CD14-positive monocyte (primary cell): Measurements from ENCODE around the gene ADAMTS3. TPM values are rescaled to one million over a fixed set of nuclear protein-coding genes. Genes with fewer than 3 reads are reported as not detected.

Source experiments
- DNase-seq, 3 donors: peaks; one replicate each; pipeline ENCODE4 v3.0.0-alpha.2; 2011 to 2022
- H2AFZ ChIP-seq: 2 replicates; pipeline ENCODE4 v1.6.0; 2012; ENCODE audit warnings: mild to moderate bottlenecking, low read depth, low read length, inconsistent platforms; ENCODE audit not compliant: insufficient read depth, poor library complexity, severe bottlenecking
- H3K27ac ChIP-seq, 2 donors: 1 replicate in 1 of 2; 2 replicates in 1 of 2; pipeline ENCODE4 v1.5.1; 2012 to 2013; ENCODE audit warnings: low read length in 2 of 2, control low read depth in 1 of 2, inconsistent platforms in 1 of 2, low read depth in 1 of 2, mild to moderate bottlenecking in 1 of 2
- H3K27me3 ChIP-seq, 2 donors: one replicate each; pipeline versions ENCODE4 v1.6.0 to v1.6.1; 2011 to 2013; ENCODE audit warnings: low read length in 2 of 2; ENCODE audit not compliant: control insufficient read depth in 2 of 2, insufficient read depth in 2 of 2
- H3K36me3 ChIP-seq, 2 donors: replicated peaks in 1 of 2; 1 replicate in 1 of 2; 2 replicates in 1 of 2; pipeline versions ENCODE4 v1.5.1 to v1.6.1; 2012 to 2013; ENCODE audit warnings: low read length in 2 of 2, control low read depth in 1 of 2, inconsistent platforms in 1 of 2, mild to moderate bottlenecking in 1 of 2; ENCODE audit not compliant: insufficient read depth in 2 of 2, control insufficient read depth in 1 of 2
- H3K4me1 ChIP-seq, 2 donors: 1 replicate in 1 of 2; 2 replicates in 1 of 2; pipeline versions ENCODE4 v1.5.1 to v1.6.1; 2012 to 2013; ENCODE audit warnings: low read length in 2 of 2, control low read depth in 1 of 2, inconsistent platforms in 1 of 2, mild to moderate bottlenecking in 1 of 2, moderate library complexity in 1 of 2; ENCODE audit not compliant: insufficient read depth in 2 of 2, control insufficient read depth in 1 of 2
- H3K4me2 ChIP-seq: replicated peaks from 2 replicates; pipeline ENCODE3; 2012; ENCODE audit warnings: low read length, moderate library complexity, mild to moderate bottlenecking; ENCODE audit not compliant: poor library complexity, severe bottlenecking; ENCODE audit errors: extremely low read depth
- H3K4me3 ChIP-seq, 3 experiments: fragments of 200-600 bp in 1 of 3; sonication (generic) in 1 of 3; replicated peaks in 1 of 3; 1 replicate in 2 of 3; 2 replicates in 1 of 3; pipeline ENCODE4 v1.5.1; 2011 to 2013; ENCODE audit warnings: low read length in 3 of 3, mild to moderate bottlenecking in 3 of 3, control low read depth in 2 of 3, low read depth in 2 of 3, inconsistent platforms in 1 of 3, moderate library complexity in 1 of 3
- H3K79me2 ChIP-seq: 2 replicates; pipeline ENCODE4 v1.6.0; 2012; ENCODE audit warnings: mild to moderate bottlenecking, control low read depth, inconsistent platforms, low read length, moderate library complexity; ENCODE audit not compliant: insufficient read depth
- H3K9ac ChIP-seq: 2 replicates; pipeline ENCODE4 v1.6.0; 2017; ENCODE audit warnings: low read length, mild to moderate bottlenecking; ENCODE audit not compliant: insufficient read depth, poor library complexity, severe bottlenecking
- H3K9me3 ChIP-seq, 2 donors: replicated peaks in 1 of 2; 1 replicate in 1 of 2; 2 replicates in 1 of 2; pipeline versions ENCODE4 v1.5.1 to v1.6.1; 2012 to 2013; ENCODE audit warnings: low read length in 2 of 2, control low read depth in 1 of 2; ENCODE audit not compliant: control insufficient read depth in 1 of 2, insufficient read depth in 1 of 2
- H4K20me1 ChIP-seq: 2 replicates; pipeline ENCODE4 v1.6.0; 2012; ENCODE audit warnings: mild to moderate bottlenecking, low read length, control low read depth, moderate library complexity; ENCODE audit not compliant: insufficient read depth
- H3K27ac Mint-ChIP-seq, 7 donors: one replicate each; pipeline ENCODE4 v1.8.0; 2020; ENCODE audit warnings: mild to moderate bottlenecking in 7 of 7, mixed read lengths in 7 of 7, moderate library complexity in 6 of 7, inconsistent platforms in 2 of 7
- H3K27me3 Mint-ChIP-seq, 3 donors: one replicate each; pipeline ENCODE4 v1.8.0; 2021 to 2022; ENCODE audit warnings: low read depth in 3 of 3, mild to moderate bottlenecking in 3 of 3, mixed read lengths in 3 of 3, moderate library complexity in 3 of 3, inconsistent platforms in 1 of 3
- H3K36me3 Mint-ChIP-seq, 2 donors: one replicate each; pipeline ENCODE4 v1.8.0; 2020; ENCODE audit warnings: mixed read lengths in 2 of 2, inconsistent platforms in 1 of 2, mild to moderate bottlenecking in 1 of 2
- H3K4me1 Mint-ChIP-seq: one replicate; pipeline ENCODE4 v1.8.0; 2020; ENCODE audit warnings: mild to moderate bottlenecking, mixed read lengths
- H3K4me3 Mint-ChIP-seq, 2 donors: one replicate each; pipeline ENCODE4 v1.8.0; 2020; ENCODE audit warnings: mild to moderate bottlenecking in 2 of 2, mixed read lengths in 2 of 2, moderate library complexity in 1 of 2
- H3K9me3 Mint-ChIP-seq, 7 donors: one replicate each; pipeline ENCODE4 v1.8.0; 2020 to 2022; ENCODE audit warnings: mixed read lengths in 7 of 7, mild to moderate bottlenecking in 6 of 7, moderate library complexity in 6 of 7, inconsistent platforms in 2 of 7
- CTCF ChIP-seq: fragments of 200-600 bp; IDR thresholded peaks from one replicate; pipeline ENCODE4 v1.8.0; 2022; ENCODE audit warnings: antibody characterized with exemption, mild to moderate bottlenecking
- WGBS: methylation state at CpG from one replicate; pipeline ENCODE4 v1.1.5; 2013; ENCODE audit warnings: missing lambda C conversion rate; ENCODE audit not compliant: insufficient coverage; 5-methylcytosine and 5-hydroxymethylcytosine counted together
- intact Hi-C, 2 donors: fragments of 100-400 bp; cut with micrococcal nuclease; formaldehyde crosslinking; loops; one replicate each; pipeline versions ENCODE4 v1.15.0 to v1.15.1; 2023
- polyA plus RNA-seq, 3 donors: library from polyadenylated mRNA; depleted of rRNA in 1 of 3; unstranded in 2 of 3; stranded (reverse) in 1 of 3; fragments of 300-500 nt in 2 of 3; fragments of >200 nt in 1 of 3; fragmentation: Illumina TruSeq in 2 of 3; gene quantifications; 1 replicate in 2 of 3; 2 replicates in 1 of 3; pipeline ENCODE4 v1.2.3, GENCODE V29; 2012 to 2021

ADAMTS3 gene
- polyA plus RNA-seq, 3 donors = not detected

- Histone ChIP-seq H4K20me1 (no peaks in the 10 kb centered on the region), H3K9ac (no peak overlapping the region), H3K79me2 (no peaks in the 10 kb centered on the region), H3K27me3 (no peaks in the 10 kb centered on the region), H3K9me3 (no peaks in the 10 kb centered on the region), H3K36me3 (no peaks in the 10 kb centered on the region), H2AFZ (no peak overlapping the region), H3K4me2 (no peak overlapping the region), H3K4me3 (no peak overlapping the region), H3K27ac (no peak overlapping the region), H3K4me1 (no peaks in the 10 kb centered on the region)
- WGBS = 0% methylated on average over 2 of the region's 4 CpGs
- intact Hi-C loops = no loop called here
- no peak for DNase-seq
- Mint-ChIP-seq H3K27me3 (peaks cover 2 to 5% (median 2%) of the 10 kb centered on the region in 3 donors), H3K27ac (no peak overlapping the region), H3K36me3 (no peaks in the 10 kb centered on the region), H3K4me3 (no peak overlapping the region), H3K9me3 (peaks cover 0 to 2% (median 0%) of the 10 kb centered on the region in 7 donors), H3K4me1 (peaks cover 4% of the 10 kb centered on the region)
- TF ChIP-seq CTCF = no peak
Measured at GRCh38 chr4:72319601-72320021, 249.4 kb downstream of the ADAMTS3 start.

- Histone ChIP-seq H3K4me3 (no peak overlapping the region), H2AFZ (no peak overlapping the region), H3K79me2 (no peaks in the 10 kb centered on the region), H3K9me3 (no peaks in the 10 kb centered on the region), H3K9ac (no peak overlapping the region), H3K4me2 (no peak overlapping the region), H3K27ac (no peak overlapping the region), H3K4me1 (no peaks in the 10 kb centered on the region), H4K20me1 (no peaks in the 10 kb centered on the region), H3K27me3 (no peaks in the 10 kb centered on the region), H3K36me3 (no peaks in the 10 kb centered on the region)
- Mint-ChIP-seq H3K4me3 (no peak overlapping the region), H3K4me1 (peaks cover 4% of the 10 kb centered on the region), H3K27me3 (peaks cover 2 to 5% (median 2%) of the 10 kb centered on the region in 3 donors), H3K36me3 (no peaks in the 10 kb centered on the region), H3K27ac (no peak overlapping the region), H3K9me3 (peaks cover 0 to 2% (median 0%) of the 10 kb centered on the region in 7 donors)
- 40% methylated on average over 1 of the region's 7 CpGs for WGBS
- no peak for DNase-seq
- TF ChIP-seq CTCF = no peak
- intact Hi-C loops = no loop called here
Measured at GRCh38 chr4:72318421-72319170, 250.4 kb downstream of the ADAMTS3 start.
